Activated naive CD4-positive, alpha-beta T cell treated with anti-CD3 and anti-CD28 coated beads, Interleukin-2, amount 50 U/mL, for 16 hours (primary cell): ENCODE results near the gene FGF14.
"Not testable (repeated sequence)": the region's sequence is repeated elsewhere in the genome, so short reads cannot be mapped to it uniquely, and the experiment has no call there.

Experiments
- DNase-seq: peaks from one replicate; pipeline ENCODE4 v3.0.0-alpha.2; 2020

The FGF14 gene

DNA sequence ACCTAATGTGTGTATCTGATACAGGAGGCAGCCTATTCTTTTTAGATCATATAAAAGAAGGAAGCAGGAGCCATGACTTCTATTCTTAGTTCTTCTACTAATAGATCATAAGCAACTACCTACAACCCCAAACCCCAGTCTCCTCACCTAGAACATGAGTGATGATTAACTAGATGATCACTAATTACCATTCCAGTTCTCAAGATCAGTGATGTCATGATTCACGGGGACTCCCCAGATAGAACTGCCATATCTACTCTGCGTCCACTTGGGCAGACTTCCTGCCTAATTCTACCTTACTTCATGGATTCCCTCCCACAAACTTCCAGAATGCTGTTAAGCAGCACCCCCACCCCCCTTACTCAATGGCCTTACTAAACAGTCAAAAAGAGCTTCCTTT is 380.1 kb downstream of the FGF14 start:
- no peak for DNase-seq

DNA sequence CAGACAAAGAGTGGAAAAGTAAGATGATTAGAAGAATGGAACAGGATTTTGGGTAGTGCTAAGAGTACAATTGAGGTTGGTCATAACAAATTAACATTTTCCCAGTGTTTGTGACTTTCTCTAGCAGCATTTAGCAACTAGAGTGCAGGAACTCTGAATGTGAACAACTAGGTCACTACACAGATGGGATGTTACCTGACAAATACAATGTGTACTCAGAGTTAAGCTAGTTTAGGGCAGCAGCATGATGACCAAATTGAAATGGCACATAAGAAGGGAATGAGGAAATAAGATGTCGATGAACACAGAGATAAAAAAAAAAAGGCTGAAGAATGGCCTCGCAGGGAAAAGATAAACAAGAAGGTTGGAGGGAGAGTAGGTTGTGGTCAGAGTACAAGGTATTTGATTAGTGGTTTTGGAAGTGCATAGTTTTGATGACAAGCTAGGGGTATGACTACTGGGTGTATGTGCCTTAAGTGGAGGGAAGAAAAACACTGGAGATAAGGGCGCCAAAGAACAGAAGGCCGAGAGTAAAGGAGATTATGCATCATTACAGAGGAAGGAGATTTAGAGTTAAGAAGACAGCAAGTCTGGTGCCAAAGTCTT is 381.1 kb downstream of the FGF14 start:
- no peak for DNase-seq

GRCh38 chr13:102018716-102019115 is 383.1 kb downstream of the FGF14 start:
- DNase-seq: no peak

DNA sequence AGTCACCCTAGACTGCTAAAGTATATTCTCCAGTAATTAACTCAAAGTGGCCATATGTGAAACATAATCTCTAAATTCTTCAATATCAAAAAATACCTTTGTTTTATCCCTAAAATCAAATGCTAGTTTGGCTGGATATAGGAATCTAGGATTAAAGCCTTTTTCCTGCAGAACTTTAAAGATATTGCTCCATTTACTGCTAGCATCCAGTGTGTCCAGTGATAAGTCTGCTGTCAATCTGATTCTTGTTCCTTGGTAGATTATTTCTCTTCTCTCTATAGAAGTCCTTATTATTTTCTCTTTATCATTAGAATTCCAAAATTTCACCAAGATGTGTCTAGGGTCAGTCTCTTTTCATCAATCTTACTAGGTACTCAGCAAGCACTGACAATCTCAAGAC is 384.6 kb downstream of the FGF14 start:
- no peak for DNase-seq

GRCh38 chr13:102012299-102013293 is 389.3 kb downstream of the FGF14 start:
- no peak for DNase-seq

GRCh38 chr13:102011455-102011854 is 390.4 kb downstream of the FGF14 start:
- not testable (repeated sequence) for DNase-seq

DNA sequence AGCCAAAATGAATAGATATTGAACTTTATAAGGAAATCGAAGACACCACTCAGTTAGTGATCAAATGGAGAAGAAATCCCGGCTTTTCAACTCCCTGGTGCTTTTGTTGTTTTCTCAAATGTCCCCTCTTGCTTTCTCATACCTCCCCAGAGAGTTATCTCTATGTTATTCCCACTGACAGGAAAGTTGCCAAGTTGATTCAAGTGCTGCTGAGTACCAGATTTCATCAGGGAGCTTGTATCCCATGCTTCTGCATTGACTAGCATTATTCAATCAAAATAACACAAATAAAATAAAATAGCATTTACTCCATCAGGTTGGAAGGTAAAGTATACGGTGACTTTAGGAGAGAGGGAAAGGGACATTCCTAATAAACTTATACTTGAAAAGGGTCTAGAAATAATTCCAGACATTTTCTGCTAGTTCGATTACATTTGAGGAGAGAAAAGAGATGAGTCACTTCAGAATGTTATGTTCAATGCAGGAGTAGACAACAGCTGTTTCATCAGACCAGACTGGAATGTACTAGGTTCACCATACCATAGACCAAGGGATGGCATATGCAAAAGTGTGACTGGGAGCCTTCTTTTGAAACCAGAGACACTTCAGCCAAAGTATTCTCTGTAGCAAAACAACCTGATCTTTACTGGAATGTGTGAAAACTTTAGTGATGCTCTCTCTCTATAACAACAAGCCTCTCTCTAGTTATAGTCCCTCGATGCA is 397.8 kb downstream of the FGF14 start:
- no peak for DNase-seq

DNA sequence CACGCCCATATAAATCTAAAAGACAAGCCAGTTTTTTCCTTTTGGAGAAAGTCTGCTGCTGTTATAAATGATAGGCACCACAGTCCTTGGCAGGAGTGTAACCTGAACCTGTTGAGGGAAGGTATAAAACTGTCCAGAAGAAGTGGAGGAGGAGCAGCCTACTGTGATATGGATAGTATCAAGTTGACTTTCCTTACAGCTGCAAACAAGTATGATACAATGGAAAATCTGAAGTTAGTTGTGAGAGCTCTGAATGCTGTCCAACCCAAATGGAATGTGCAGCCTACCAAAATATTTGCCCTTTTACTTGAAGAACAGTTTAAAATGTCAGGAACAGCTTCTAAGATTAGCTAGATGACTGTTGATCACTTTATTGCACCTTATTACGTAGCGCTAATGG is 399.6 kb downstream of the FGF14 start:
- no peak for DNase-seq

GRCh38 chr13:102000764-102001163 is 401.1 kb downstream of the FGF14 start:
- DNase-seq: no peak

GRCh38 chr13:101998129-101998528 is 403.7 kb downstream of the FGF14 start:
- no peak for DNase-seq

- DNase-seq: no peak
Observed at GRCh38 chr13:101996954-101997353, 404.9 kb downstream of the FGF14 start.

GRCh38 chr13:101989798-101990350 is 412.0 kb downstream of the FGF14 start:
- DNase-seq: no peak

DNA sequence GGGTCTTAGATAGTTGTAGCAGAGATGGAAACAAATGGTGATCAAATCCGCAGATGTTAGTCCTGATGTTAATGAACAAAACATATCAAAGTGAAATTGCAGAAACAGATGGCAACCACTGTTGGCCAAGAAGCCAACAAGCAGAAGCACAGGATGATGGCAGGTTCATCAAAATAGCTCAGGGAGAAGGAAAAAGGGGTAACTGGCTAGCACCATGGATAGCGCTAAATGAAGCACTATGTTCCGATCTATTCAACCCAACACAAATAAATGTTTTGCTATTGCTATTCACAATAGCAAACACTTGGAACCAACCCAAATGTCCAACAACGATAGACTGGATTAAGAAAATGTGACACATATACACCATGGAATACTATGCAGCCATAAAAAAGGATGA is 413.7 kb downstream of the FGF14 start:
- no peak for DNase-seq

- DNase-seq: no peak
Observed at GRCh38 chr13:101986316-101986715, 415.5 kb downstream of the FGF14 start.

DNA sequence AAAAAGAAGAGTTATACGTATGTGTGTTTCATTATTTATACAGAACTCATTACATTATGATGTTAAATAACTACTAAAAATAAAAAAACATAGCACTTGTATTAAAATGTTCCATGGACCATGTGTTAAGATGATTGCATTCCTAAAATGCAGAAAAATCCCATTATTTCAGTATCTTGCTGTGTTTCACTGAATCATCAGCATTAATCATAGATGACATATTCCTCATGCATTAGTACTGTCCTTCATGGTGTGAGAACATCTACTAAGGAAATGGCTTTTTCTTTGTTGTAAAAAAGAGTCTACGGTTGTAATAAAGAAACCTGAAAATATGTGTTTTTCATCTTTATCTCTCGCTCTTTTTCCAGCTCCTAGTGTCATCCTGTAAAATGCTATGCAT is 416.5 kb downstream of the FGF14 start:
- no peak for DNase-seq

DNA sequence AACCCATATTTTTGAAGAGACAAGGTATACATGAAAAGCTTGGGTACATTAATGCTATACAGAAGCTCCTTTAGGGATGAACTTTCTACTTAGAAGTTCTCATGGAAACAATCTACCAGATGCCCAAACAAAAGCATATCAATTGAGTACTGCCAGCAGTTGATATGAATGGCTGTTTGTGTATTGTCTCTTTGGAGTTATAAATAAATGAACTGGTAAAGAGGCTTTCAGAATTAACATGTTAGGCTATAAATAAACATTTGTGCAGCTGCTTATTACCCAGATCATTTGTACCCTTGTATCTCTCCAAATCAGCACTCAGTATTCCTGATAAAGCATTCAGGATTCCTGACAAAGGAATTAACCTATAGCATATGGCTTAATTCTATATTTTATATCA is 418.9 kb downstream of the FGF14 start:
- no peak for DNase-seq

GRCh38 chr13:101979825-101980224 is 422.0 kb downstream of the FGF14 start:
- no peak for DNase-seq

GRCh38 chr13:101978552-101979315 is 423.1 kb downstream of the FGF14 start:
- no peak for DNase-seq

GRCh38 chr13:101977475-101977874 is 424.4 kb downstream of the FGF14 start:
- DNase-seq: no peak

- DNase-seq: no peak
Observed at GRCh38 chr13:101972191-101972590, 429.7 kb downstream of the FGF14 start.

DNA sequence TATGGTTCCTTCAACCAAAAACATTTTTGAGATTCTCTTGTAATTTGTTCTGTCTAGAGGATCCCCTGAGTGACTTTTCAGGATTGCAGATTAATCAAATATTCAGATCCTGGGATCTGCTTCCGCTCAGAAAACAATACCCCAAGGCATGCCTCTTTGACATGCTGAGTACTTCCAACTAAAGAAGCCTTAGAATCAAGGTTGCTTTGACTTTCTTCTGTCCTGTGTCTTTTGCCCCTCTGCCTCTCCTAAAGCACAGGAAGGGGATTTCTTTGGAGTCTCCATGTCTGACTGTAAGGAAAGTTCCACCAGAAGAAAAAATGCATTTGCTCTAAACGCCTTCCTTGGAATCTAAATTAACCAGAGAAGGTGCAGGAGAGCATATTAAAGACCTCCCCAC is 431.5 kb downstream of the FGF14 start:
- DNase-seq: no peak

DNA sequence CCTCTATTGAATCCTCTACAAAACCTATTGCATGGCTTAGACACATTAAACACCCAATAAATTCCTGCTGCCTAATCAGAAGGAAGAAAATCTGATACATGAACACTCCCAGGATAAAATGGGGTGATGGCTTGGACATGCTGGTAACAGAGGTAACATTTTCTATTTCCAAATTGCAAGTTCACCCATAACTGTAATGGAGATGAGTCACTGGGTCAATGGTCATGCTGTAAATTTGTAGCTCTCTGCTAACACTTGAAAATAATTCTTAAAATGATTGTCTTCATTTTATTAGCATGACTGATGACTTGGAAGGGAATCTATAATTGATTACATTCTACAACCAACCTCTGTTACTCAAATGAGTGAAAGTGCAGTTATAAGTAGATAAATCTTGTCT is 434.1 kb downstream of the FGF14 start:
- DNase-seq: no peak

DNA sequence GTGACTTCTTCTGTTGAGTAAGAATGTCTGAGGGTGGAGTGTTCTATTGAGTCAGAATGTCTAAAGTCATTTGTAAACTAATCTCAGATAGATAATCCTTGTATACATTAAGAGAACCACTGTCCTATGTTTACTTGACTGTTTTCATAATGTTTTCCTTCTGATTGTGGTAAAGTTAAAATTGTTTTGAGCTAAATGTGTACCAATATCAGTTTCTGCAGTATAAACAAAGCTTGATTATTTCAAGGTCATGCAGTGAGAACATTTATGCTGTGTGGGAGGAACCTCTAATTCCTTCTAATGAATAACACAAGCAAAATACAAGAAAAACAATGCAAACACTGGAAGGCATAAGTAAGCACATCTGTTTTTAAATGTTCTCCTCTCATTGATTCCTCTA is 434.6 kb downstream of the FGF14 start:
- no peak for DNase-seq
